PC-3 (cell line): ENCODE results near the gene PRUNE1.

ENCODE experiments used
- CTCF ChIP-seq: fragments of 300-600 bp; sonication (generic); conservative IDR thresholded peaks from 2 replicates; pipeline ENCODE4 v1.5.1; 2017; ENCODE audit warnings: antibody characterized with exemption, low read depth, mild to moderate bottlenecking, low read length
- EZH2 ChIP-seq: fragments of 300-600 bp; sonication (generic); IDR thresholded peaks from one replicate; pipeline ENCODE4 v1.6.1; 2017; ENCODE audit warnings: antibody characterized with exemption, mild to moderate bottlenecking, low read length; ENCODE audit not compliant: unreplicated experiment
- EZH2phosphoT487 ChIP-seq: fragments of 300-600 bp; sonication (generic); IDR thresholded peaks from 2 replicates; pipeline ENCODE4 v1.6.1; 2018; ENCODE audit warnings: mild to moderate bottlenecking, antibody characterized with exemption, low read length, borderline replicate concordance

GRCh38 chr1:151048645-151049032 lies 40.4 kb downstream of the PRUNE1 start:
- peak; percentile 18; the same call in 1 of the 2 replicates for TF ChIP-seq CTCF
- no peak for TF ChIP-seq EZH2
- TF ChIP-seq EZH2phosphoT487 = no peak
